K562 (cell line): ENCODE results near the gene CDHR2. TPM values are rescaled to one million over a fixed set of nuclear protein-coding genes. Genes with fewer than 3 reads are reported as not detected.

Source experiments
- BDP1 ChIP-seq: IDR thresholded peaks from 3 replicates; pipeline ENCODE4 v1.6.1; 2011; ENCODE audit not compliant: insufficient read length, insufficient read depth
- CEBPB ChIP-seq: fragments of 450-650 bp; IDR thresholded peaks from 2 replicates; pipeline ENCODE4 v1.6.1; 2016; ENCODE audit warnings: missing genetic modification characterization, missing compliant biosample characterization
- DMBX1 ChIP-seq: fragments of 250-450 bp; sonication (Bioruptor Pico); IDR thresholded peaks from 2 replicates; pipeline ENCODE4 v1.8.0; 2022; ENCODE audit warnings: inconsistent platforms, mild to moderate bottlenecking, moderate library complexity, borderline replicate concordance
- ETV1 ChIP-seq: fragments of 450-650 bp; conservative IDR thresholded peaks from 2 replicates; pipeline ENCODE4 v1.6.1; 2016; ENCODE audit warnings: missing genetic modification characterization, control low read depth, low read depth, missing compliant biosample characterization
- ILF3 ChIP-seq: fragments of 450-650 bp; IDR thresholded peaks from 2 replicates; pipeline ENCODE4 v1.6.1; 2018; ENCODE audit warnings: antibody characterized with exemption, mild to moderate bottlenecking, moderate library complexity, borderline replicate concordance
- KLF10 ChIP-seq: fragments of 250-450 bp; sonication (Bioruptor Pico); IDR thresholded peaks from 2 replicates; pipeline ENCODE4 v1.6.1; 2021; ENCODE audit warnings: matching md5 sums
- NCOR1 ChIP-seq: fragments of 450-650 bp; IDR thresholded peaks from 2 replicates; pipeline ENCODE4 v1.6.1; 2016; ENCODE audit warnings: mild to moderate bottlenecking, moderate library complexity
- PCBP2 ChIP-seq: fragments of 200-400 bp; formaldehyde crosslinking; IDR thresholded peaks from 2 replicates; pipeline ENCODE4 v1.6.1; 2018; ENCODE audit warnings: low read length, low read depth, mild to moderate bottlenecking, moderate library complexity; ENCODE audit not compliant: poor library complexity, severe bottlenecking
- RHOXF2B ChIP-seq: fragments of 250-450 bp; sonication (Bioruptor Pico); conservative IDR thresholded peaks from 2 replicates; pipeline ENCODE4 v1.5.1; 2021
- SRSF3 ChIP-seq: fragments of 200-400 bp; formaldehyde crosslinking; IDR thresholded peaks from 2 replicates; pipeline ENCODE4 v1.6.1; 2016; ENCODE audit warnings: mild to moderate bottlenecking, low read length, moderate library complexity; ENCODE audit not compliant: insufficient read depth
- SRSF7 ChIP-seq: fragments of 200-400 bp; formaldehyde crosslinking; optimal IDR thresholded peaks from 2 replicates; pipeline ENCODE3; 2017; ENCODE audit warnings: mild to moderate bottlenecking, low read depth, low read length
- SUPT5H ChIP-seq: fragments of 450-650 bp; IDR thresholded peaks from 2 replicates; pipeline ENCODE4 v1.6.1; 2016
- TBP ChIP-seq: optimal IDR thresholded peaks from 2 replicates; pipeline ENCODE3; 2011; ENCODE audit warnings: low read depth, low read length, improper control_type of control experiment
- THRAP3 ChIP-seq: fragments of 450-650 bp; IDR thresholded peaks from 2 replicates; pipeline ENCODE4 v1.6.1; 2016; ENCODE audit warnings: mild to moderate bottlenecking, inconsistent platforms, borderline replicate concordance
- YBX1 ChIP-seq: fragments of 450-650 bp; IDR thresholded peaks from 2 replicates; pipeline ENCODE4 v1.7.1; 2016; ENCODE audit warnings: mild to moderate bottlenecking
- ZNF121 ChIP-seq: sonication (generic); formaldehyde crosslinking; conservative IDR thresholded peaks from 2 replicates; pipeline ENCODE4 v1.8.0; 2022; ENCODE audit warnings: missing genetic modification reagents
- ZNF197 ChIP-seq: fragments of 200-800 bp; sonication (Bioruptor generic); IDR thresholded peaks from 2 replicates; pipeline ENCODE4 v1.6.1; 2016; ENCODE audit warnings: low read depth, missing genetic modification characterization, missing compliant biosample characterization
- ZNF280A ChIP-seq: fragments of 450-650 bp; IDR thresholded peaks from 2 replicates; pipeline ENCODE4 v1.6.1; 2018; ENCODE audit warnings: mild to moderate bottlenecking, low read depth; ENCODE audit not compliant: partially characterized antibody
- ZNF316 ChIP-seq: fragments of 450-650 bp; IDR thresholded peaks from 2 replicates; pipeline ENCODE4 v1.6.1; 2016
- ZNF347 ChIP-seq: fragments of 450-650 bp; formaldehyde crosslinking; IDR thresholded peaks from 2 replicates; pipeline ENCODE4 v1.4.0; 2020; ENCODE audit warnings: low read depth, mild to moderate bottlenecking, moderate library complexity
- ZNF354B ChIP-seq: fragments of 250-450 bp; sonication (Bioruptor Pico); IDR thresholded peaks from 2 replicates; pipeline ENCODE4 v1.4.0; 2020
- ZNF445 ChIP-seq: fragments of 250-450 bp; sonication (Bioruptor Pico); IDR thresholded peaks from 2 replicates; pipeline ENCODE4 v1.4.0; 2020; ENCODE audit warnings: low read depth, mild to moderate bottlenecking, moderate library complexity
- ZNF589 ChIP-seq: fragments of 200-800 bp; sonication (Bioruptor generic); IDR thresholded peaks from 2 replicates; pipeline ENCODE4 v1.6.1; 2016; ENCODE audit warnings: low read depth, missing genetic modification characterization, missing compliant biosample characterization
- polyA plus RNA-seq, 8 experiments: library from polyadenylated mRNA; depleted of rRNA in 4 of 8; stranded (reverse) in 5 of 8; unstranded in 3 of 8; fragments of >200 nt; fragmentation: Nextera tagmentation in 2 of 8; fragmentation: Illumina TruSeq in 1 of 8; extraction: Ambion mirVana in 2 of 8; extraction: Trizol in 1 of 8; gene quantifications; 2 replicates each; pipeline versions ENCODE4 v1.2.1 to v1.2.3, GENCODE V29; 2011 to 2014; ENCODE audit warnings: inconsistent platforms in 1 of 8, missing spikeins in 1 of 8
- total RNA-seq, 7 experiments: library from RNA; depleted of rRNA in 6 of 7; stranded (reverse); fragments of >200 nt in 6 of 7; fragmentation: Illumina TruSeq in 2 of 7; extraction: Trizol in 2 of 7; gene quantifications; 2 replicates each; pipeline versions ENCODE4 v1.2.1 to v1.2.3, GENCODE V29; 2011 to 2021; ENCODE audit warnings: low replicate concordance in 1 of 7
- TF ChIP-seq, protein P1 (sequence below): conservative IDR thresholded peaks from 2 replicates; pipeline ENCODE4 v1.6.1; 2011; ENCODE audit warnings: low read depth, mild to moderate bottlenecking, low read length; ENCODE audit not compliant: control insufficient read depth
- TF ChIP-seq, protein P2 (sequence below): IDR thresholded peaks from 2 replicates; pipeline ENCODE4 v1.6.1; 2016; ENCODE audit warnings: missing genetic modification characterization, missing compliant biosample characterization

CDHR2 gene
- total and polyA plus RNA-seq, 9 of the 15 experiments (the other 6 are each of a cell fraction or from before 2014, with no cell fraction given), result 0.01 to 0.62 (median 0.09) TPM; not detected in 2

- TF ChIP-seq, protein P1, sequence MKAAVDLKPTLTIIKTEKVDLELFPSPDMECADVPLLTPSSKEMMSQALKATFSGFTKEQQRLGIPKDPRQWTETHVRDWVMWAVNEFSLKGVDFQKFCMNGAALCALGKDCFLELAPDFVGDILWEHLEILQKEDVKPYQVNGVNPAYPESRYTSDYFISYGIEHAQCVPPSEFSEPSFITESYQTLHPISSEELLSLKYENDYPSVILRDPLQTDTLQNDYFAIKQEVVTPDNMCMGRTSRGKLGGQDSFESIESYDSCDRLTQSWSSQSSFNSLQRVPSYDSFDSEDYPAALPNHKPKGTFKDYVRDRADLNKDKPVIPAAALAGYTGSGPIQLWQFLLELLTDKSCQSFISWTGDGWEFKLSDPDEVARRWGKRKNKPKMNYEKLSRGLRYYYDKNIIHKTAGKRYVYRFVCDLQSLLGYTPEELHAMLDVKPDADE, result 0 out of 2 replicates have a peak, but pooled peaks have one; percentile 11
- TF ChIP-seq SRSF7, result no peak
- TF ChIP-seq KLF10 (CRISPR knock-in tag), result no peak
- TF ChIP-seq, protein P2, sequence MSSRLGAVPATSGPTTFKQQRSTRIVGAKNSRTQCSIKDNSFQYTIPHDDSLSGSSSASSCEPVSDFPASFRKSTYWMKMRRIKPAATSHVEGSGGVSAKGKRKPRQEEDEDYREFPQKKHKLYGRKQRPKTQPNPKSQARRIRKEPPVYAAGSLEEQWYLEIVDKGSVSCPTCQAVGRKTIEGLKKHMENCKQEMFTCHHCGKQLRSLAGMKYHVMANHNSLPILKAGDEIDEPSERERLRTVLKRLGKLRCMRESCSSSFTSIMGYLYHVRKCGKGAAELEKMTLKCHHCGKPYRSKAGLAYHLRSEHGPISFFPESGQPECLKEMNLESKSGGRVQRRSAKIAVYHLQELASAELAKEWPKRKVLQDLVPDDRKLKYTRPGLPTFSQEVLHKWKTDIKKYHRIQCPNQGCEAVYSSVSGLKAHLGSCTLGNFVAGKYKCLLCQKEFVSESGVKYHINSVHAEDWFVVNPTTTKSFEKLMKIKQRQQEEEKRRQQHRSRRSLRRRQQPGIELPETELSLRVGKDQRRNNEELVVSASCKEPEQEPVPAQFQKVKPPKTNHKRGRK, result no peak
- no peak for TF ChIP-seq THRAP3
- peak; percentile 94 for TF ChIP-seq CEBPB (tag)
- TF ChIP-seq ZNF316, result no peak
- 0 out of 2 replicates have a peak, but pooled peaks have one; percentile 69 for TF ChIP-seq ZNF445 (CRISPR knock-in tag)
- TF ChIP-seq TBP, result peak; percentile 70
- TF ChIP-seq ZNF347 (CRISPR knock-in tag), result no peak
- no peak for TF ChIP-seq ZNF280A
- no peak for TF ChIP-seq NCOR1
- TF ChIP-seq ETV1 (tag), result peak; percentile 70
- TF ChIP-seq SUPT5H, result peak; percentile 62; the same call in 1 of the 2 replicates
- no peak for TF ChIP-seq PCBP2
- TF ChIP-seq SRSF3, result no peak
- TF ChIP-seq ZNF197 (CRISPR knock-in tag), result no peak
- TF ChIP-seq ZNF589 (CRISPR knock-in tag), result peak; percentile 78; the same call in 1 of the 2 replicates
- no peak for TF ChIP-seq YBX1
- no peak for TF ChIP-seq ZNF354B
- TF ChIP-seq ILF3, result no peak
- no peak for TF ChIP-seq BDP1
- TF ChIP-seq RHOXF2B (CRISPR knock-in tag), result no peak
- TF ChIP-seq ZNF121, result no peak
- TF ChIP-seq DMBX1 (CRISPR knock-in tag), result no peak
These were observed 11.4 kb upstream of the CDHR2 start (continued) for GRCh38 chr5:176537554-176538229.
